Neural cell (in vitro differentiated cells): ENCODE results near the gene SELENOW. TPM values are rescaled to one million over a fixed set of nuclear protein-coding genes. Genes with fewer than 3 reads are reported as not detected.

Experiments
- H2AFZ ChIP-seq: fragments of 200-600, 300-800 bp; sonication (generic), shearing (Covaris generic); 2 replicates; pipeline ENCODE4 v1.6.0; 2014; ENCODE audit warnings: low read depth, mild to moderate bottlenecking, antibody characterized with exemption, low read length, moderate library complexity
- H3F3A ChIP-seq: fragments of 200-600 bp; shearing (Covaris generic); 2 replicates; pipeline ENCODE4 v1.6.1; 2016; ENCODE audit warnings: mild to moderate bottlenecking, moderate library complexity, mixed read lengths, antibody characterized with exemption, low read length; ENCODE audit not compliant: insufficient read depth, poor library complexity, severe bottlenecking
- H3K27ac ChIP-seq: fragments of 200-600, 300-800 bp; sonication (generic), shearing (Covaris generic); 2 replicates; pipeline ENCODE4 v1.5.1; 2014; ENCODE audit warnings: mild to moderate bottlenecking, low read length, moderate library complexity
- H3K27me3 ChIP-seq: fragments of 300-800, 200-600 bp; sonication (generic), shearing (Covaris generic); 2 replicates; pipeline ENCODE4 v1.6.0; 2014; ENCODE audit warnings: mild to moderate bottlenecking, low read depth, low read length, moderate library complexity; ENCODE audit not compliant: insufficient read depth
- H3K36me3 ChIP-seq: fragments of 300-800, 200-600 bp; sonication (generic), shearing (Covaris generic); 2 replicates; pipeline ENCODE4 v1.5.1; 2014; ENCODE audit warnings: mild to moderate bottlenecking, antibody characterized with exemption, low read length, moderate library complexity; ENCODE audit not compliant: insufficient read depth
- H3K4me2 ChIP-seq: fragments of 300-800, 200-600 bp; sonication (generic), shearing (Covaris generic); 2 replicates; pipeline ENCODE4 v1.6.0; 2014; ENCODE audit warnings: mild to moderate bottlenecking, low read length
- H3K4me3 ChIP-seq: fragments of 300-800, 200-600 bp; sonication (generic), shearing (Covaris generic); 2 replicates; pipeline ENCODE4 v1.5.1; 2014; ENCODE audit warnings: mild to moderate bottlenecking, low read length, moderate library complexity
- H3K79me2 ChIP-seq: fragments of 200-600 bp; shearing (Covaris generic); replicated peaks from 2 replicates; pipeline ENCODE4 v1.6.0; 2014; ENCODE audit warnings: mild to moderate bottlenecking, low read length, moderate library complexity; ENCODE audit not compliant: insufficient read depth
- H3K9ac ChIP-seq: fragments of 300-800, 200-600 bp; sonication (generic), shearing (Covaris generic); 2 replicates; pipeline ENCODE4 v1.6.1; 2016; ENCODE audit warnings: mild to moderate bottlenecking, low read length, mixed read lengths
- H3K9me2 ChIP-seq: fragments of 200-600 bp; shearing (Covaris generic); 2 replicates; pipeline ENCODE4 v1.6.1; 2016; ENCODE audit warnings: mild to moderate bottlenecking, low read length, mixed read lengths; ENCODE audit not compliant: insufficient read depth
- H3K9me3 ChIP-seq: fragments of 200-600, 300-800 bp; sonication (generic), shearing (Covaris generic); 2 replicates; pipeline ENCODE4 v1.6.1; 2016; ENCODE audit warnings: mild to moderate bottlenecking, mixed run types, low read length, moderate library complexity, mixed read lengths
- H4K20me1 ChIP-seq: fragments of 200-600 bp; shearing (Covaris generic); 2 replicates; pipeline ENCODE4 v1.6.1; 2016; ENCODE audit warnings: mild to moderate bottlenecking, mixed run types; ENCODE audit not compliant: insufficient read depth
- CTCF ChIP-seq: fragments of 450-650 bp; IDR thresholded peaks from 2 replicates; pipeline ENCODE4 v1.5.1; 2014; ENCODE audit warnings: antibody characterized with exemption, mild to moderate bottlenecking, moderate library complexity; ENCODE audit not compliant: poor library complexity, severe bottlenecking
- EP300 ChIP-seq: fragments of 450-650 bp; conservative IDR thresholded peaks from 2 replicates; pipeline ENCODE4 v1.6.1; 2014; ENCODE audit warnings: antibody characterized with exemption, mild to moderate bottlenecking, moderate library complexity; ENCODE audit not compliant: poor library complexity, severe bottlenecking
- EZH2 ChIP-seq: fragments of 200-600, 300-800 bp; shearing (Covaris generic), sonication (generic); IDR thresholded peaks from 2 replicates; pipeline ENCODE4 v1.6.1; 2014; ENCODE audit warnings: antibody characterized with exemption, low read length, borderline replicate concordance, mild to moderate bottlenecking; ENCODE audit not compliant: insufficient read depth, poor library complexity, severe bottlenecking
- MXI1 ChIP-seq: fragments of 450-650 bp; conservative IDR thresholded peaks from 2 replicates; pipeline ENCODE4 v1.6.1; 2014; ENCODE audit warnings: antibody characterized with exemption, mild to moderate bottlenecking; ENCODE audit not compliant: poor library complexity, severe bottlenecking
- POLR2AphosphoS5 ChIP-seq: IDR thresholded peaks from 2 replicates; pipeline ENCODE4 v1.6.1; 2012
- RAD21 ChIP-seq: fragments of 450-650 bp; conservative IDR thresholded peaks from 2 replicates; pipeline ENCODE4 v1.6.1; 2014; ENCODE audit warnings: antibody characterized with exemption, mild to moderate bottlenecking, moderate library complexity
- REST ChIP-seq: IDR thresholded peaks from 2 replicates; pipeline ENCODE4 v1.6.1; 2012; ENCODE audit warnings: borderline replicate concordance
- SMC3 ChIP-seq: fragments of 450-650 bp; conservative IDR thresholded peaks from 2 replicates; pipeline ENCODE4 v1.6.1; 2014; ENCODE audit warnings: antibody characterized with exemption, mild to moderate bottlenecking, moderate library complexity; ENCODE audit not compliant: poor library complexity
- TAF1 ChIP-seq: IDR thresholded peaks from 2 replicates; pipeline ENCODE4 v1.6.1; 2012; ENCODE audit warnings: low read depth
- polyA plus RNA-seq: library from polyadenylated mRNA; depleted of rRNA; stranded (reverse); fragments of >200 nt; gene quantifications from 2 replicates; pipeline ENCODE4 v1.2.3, GENCODE V29; 2014

SELENOW gene
- polyA plus RNA-seq, 1 donor from 2014 or later = 811 TPM

GRCh38 chr19:47760632-47760999 lies 17.9 kb upstream of the SELENOW start:
- Histone ChIP-seq H3K9me2 (no peaks in the 10 kb centered on the region), H3K36me3 (no peaks in the 10 kb centered on the region), H3K27me3 (no peaks in the 10 kb centered on the region), H3K9me3 (no peaks in the 10 kb centered on the region), H4K20me1 (no peaks in the 10 kb centered on the region), H3K4me3 (no peak overlapping the region), H3K9ac (no peak overlapping the region), H3K27ac (no peak overlapping the region), H2AFZ (no peak overlapping the region), H3K79me2 (no peaks in the 10 kb centered on the region), H3F3A (no peaks in the 10 kb centered on the region), H3K4me2 (no peak overlapping the region)
- TF ChIP-seq RAD21 (no peak), POLR2AphosphoS5 (no peak), MXI1 (no peak), TAF1 (no peak), SMC3 (no peak), EP300 (no peak), CTCF (no peak), REST (no peak)

- Histone ChIP-seq H3K9me2 (no peaks in the 10 kb centered on the region), H3K27me3 (no peaks in the 10 kb centered on the region), H4K20me1 (no peaks in the 10 kb centered on the region), H3F3A (no peaks in the 10 kb centered on the region), H2AFZ (no peak overlapping the region), H3K79me2 (no peaks in the 10 kb centered on the region), H3K4me3 (no peak overlapping the region), H3K27ac (no peak overlapping the region), H3K4me2 (no peak overlapping the region), H3K9ac (no peak overlapping the region), H3K36me3 (no peaks in the 10 kb centered on the region), H3K9me3 (no peaks in the 10 kb centered on the region)
- TF ChIP-seq EZH2 = no peak
- TF ChIP-seq POLR2AphosphoS5 = no peak
Observed at GRCh38 chr19:47761566-47761965, 16.9 kb upstream of the SELENOW start.

GRCh38 chr19:47762151-47762550 lies 16.4 kb upstream of the SELENOW start:
- H3K27me3 ChIP-seq = no peaks in the 10 kb centered on the region
- no peaks in the 10 kb centered on the region for H3K36me3 ChIP-seq
- H3K9me2 ChIP-seq = no peaks in the 10 kb centered on the region
- H3K9me3 ChIP-seq = no peaks in the 10 kb centered on the region
- no peak overlapping the region for H3K4me3 ChIP-seq
- no peak overlapping the region for H2AFZ ChIP-seq
- no peak overlapping the region for H3K27ac ChIP-seq
- no peaks in the 10 kb centered on the region for H3K79me2 ChIP-seq
- no peaks in the 10 kb centered on the region for H4K20me1 ChIP-seq
- TF ChIP-seq CTCF (no peak), REST (no peak), EP300 (no peak), POLR2AphosphoS5 (no peak), RAD21 (no peak), SMC3 (no peak), TAF1 (no peak), EZH2 (no peak), MXI1 (no peak)
- no peak overlapping the region for H3K4me2 ChIP-seq
- H3F3A ChIP-seq = no peaks in the 10 kb centered on the region
- H3K9ac ChIP-seq = no peak overlapping the region
